K562 (cell line): Measurements from ENCODE around the gene SPX. TPM values are rescaled to one million over a fixed set of nuclear protein-coding genes. Genes with fewer than 3 reads are reported as not detected.
A peak's percentile ranks its signal among the peaks of the same experiment; 100 is the strongest.

ENCODE experiments used
- ATAC-seq: fragments of 200-7000 bp; cut with Tn5 transposase; 3 replicates; pipeline ENCODE4 v1.9.1; 2020; ENCODE audit warnings: moderate library complexity
- BruUV-seq: library from RNA; stranded (reverse); fragments of 400-500 nt; replicated peaks from 2 replicates; lab custom pipeline; 2021; lab: Mats Ljungman, UMichigan
- CTCF ChIA-PET: fragments of 300-600 bp; formaldehyde crosslinking; extraction: SDS; loops from one replicate; lab custom pipeline; 2021; ENCODE audit warnings: low intra/inter-chr PET ratio; lab: Yijun Ruan, JAX
- POLR2A ChIA-PET: fragments of 300-600, 350-650 bp; sonication (Branson Sonifier 250); formaldehyde crosslinking; extraction: SDS; loops from one replicate; lab custom pipeline; 2021; ENCODE audit warnings: antibody characterized with exemption, inconsistent platforms; lab: Yijun Ruan, JAX
- DNase-seq, 4 experiments: peaks; one replicate each; pipeline versions ENCODE4 v3.0.0 to v3.0.0-alpha.2; 2011 to 2018; ENCODE audit warnings: low spot score in 3 of 4, mixed read lengths in 3 of 4; ENCODE audit errors: extremely low read depth in 1 of 4
- FAIRE-seq: peaks from 2 replicates; lab custom pipeline; 2011; peaks lifted over from hg19 to GRCh38; lab: Jason Lieb, UNC
- H2AFZ ChIP-seq: 2 replicates; pipeline ENCODE4 v1.6.0; 2011; ENCODE audit warnings: low read depth, low read length, control low read depth, inconsistent platforms
- H3K27ac ChIP-seq: fragments of 200-600 bp; 3 replicates; pipeline ENCODE4 v1.8.0; 2011; ENCODE audit warnings: low read depth, mild to moderate bottlenecking, control low read depth, inconsistent platforms, low read length, moderate library complexity, mixed read lengths; ENCODE audit errors: extremely low read depth
- H3K27me3 ChIP-seq, 2 experiments: fragments of 300-600 bp in 1 of 2; 2 replicates in 1 of 2; 3 replicates in 1 of 2; pipeline versions ENCODE4 v1.6.0 to v1.8.0; 2011; ENCODE audit warnings: inconsistent platforms in 2 of 2, low read length in 2 of 2, mild to moderate bottlenecking in 1 of 2, mixed read lengths in 1 of 2, moderate library complexity in 1 of 2; ENCODE audit not compliant: control insufficient read depth in 2 of 2, insufficient read depth in 2 of 2
- H3K36me3 ChIP-seq: fragments of 300-600 bp; 3 replicates; pipeline ENCODE4 v1.8.0; 2011; ENCODE audit warnings: mild to moderate bottlenecking, low read length, inconsistent platforms; ENCODE audit not compliant: control insufficient read depth, insufficient read depth
- H3K4me1 ChIP-seq, 2 experiments: fragments of 200-600 bp in 1 of 2; replicated peaks in 1 of 2; 2 replicates in 1 of 2; 3 replicates in 1 of 2; pipeline versions ENCODE4 v1.5.1 to v1.8.0; 2011; ENCODE audit warnings: inconsistent platforms in 2 of 2, low read length in 2 of 2, mild to moderate bottlenecking in 1 of 2, mixed read lengths in 1 of 2, moderate library complexity in 1 of 2; ENCODE audit not compliant: control insufficient read depth in 2 of 2, insufficient read depth in 2 of 2
- H3K4me2 ChIP-seq: 2 replicates; pipeline ENCODE4 v1.6.1; 2011; ENCODE audit warnings: low read length, control low read depth, inconsistent platforms, mixed read lengths; ENCODE audit not compliant: insufficient read depth
- H3K4me3 ChIP-seq: fragments of 200-600 bp; sonication (generic), shearing (Covaris generic); 2 replicates; pipeline ENCODE4 v1.5.1; 2016; ENCODE audit warnings: control low read depth, inconsistent platforms
- H3K79me2 ChIP-seq: fragments of 200-600 bp; 3 replicates; pipeline ENCODE4 v1.8.0; 2011; ENCODE audit warnings: low read length, inconsistent platforms; ENCODE audit not compliant: control insufficient read depth, insufficient read depth
- H3K9ac ChIP-seq, 2 experiments: 2 replicates each; pipeline versions ENCODE4 v1.6.0 to v1.6.1; 2011; ENCODE audit warnings: low read depth in 2 of 2, low read length in 2 of 2, control low read depth in 1 of 2, inconsistent platforms in 1 of 2, mild to moderate bottlenecking in 1 of 2, mixed read lengths in 1 of 2; ENCODE audit not compliant: insufficient read depth in 1 of 2
- H3K9me1 ChIP-seq: one replicate; pipeline ENCODE4 v1.6.0; 2011; ENCODE audit warnings: inconsistent platforms, mild to moderate bottlenecking, low read length, moderate library complexity; ENCODE audit not compliant: control insufficient read depth, insufficient read depth
- H3K9me3 ChIP-seq: replicated peaks from 2 replicates; pipeline ENCODE4 v1.5.1; 2011; ENCODE audit warnings: low read depth, low read length, inconsistent platforms; ENCODE audit not compliant: control insufficient read depth, insufficient read depth
- H4K20me1 ChIP-seq: replicated peaks from 2 replicates; pipeline ENCODE4 v1.6.1; 2011; ENCODE audit warnings: low read length, inconsistent platforms, mixed read lengths; ENCODE audit not compliant: control insufficient read depth, insufficient read depth
- OTX1 ChIP-seq: fragments of 450-650 bp; formaldehyde crosslinking; IDR thresholded peaks from 2 replicates; pipeline ENCODE4 v1.4.0; 2022; ENCODE audit warnings: mild to moderate bottlenecking
- RBM25 ChIP-seq: fragments of 200-400 bp; formaldehyde crosslinking; IDR thresholded peaks from 2 replicates; pipeline ENCODE4 v1.6.1; 2018; ENCODE audit warnings: low read length, low read depth, moderate library complexity; ENCODE audit not compliant: severe bottlenecking
- ZEB2 ChIP-seq: fragments of 450-650 bp; IDR thresholded peaks from 2 replicates; pipeline ENCODE4 v1.6.1; 2016
- ZHX1 ChIP-seq: fragments of 150-350 bp; conservative IDR thresholded peaks from 2 replicates; pipeline ENCODE4 v1.6.1; 2014; ENCODE audit warnings: low read length
- ZNF449 ChIP-seq: fragments of 250-450 bp; sonication (Bioruptor Pico); IDR thresholded peaks from 2 replicates; pipeline ENCODE4 v1.8.0; 2022; ENCODE audit warnings: moderate library complexity, mild to moderate bottlenecking, inconsistent platforms
- ZZZ3 ChIP-seq: fragments of 450-650 bp; IDR thresholded peaks from 2 replicates; pipeline ENCODE4 v1.6.1; 2016; ENCODE audit warnings: antibody characterized with exemption, mild to moderate bottlenecking, moderate library complexity
- WGBS: fragments of 100-300 bp; shearing (Covaris generic); methylation state at CpG from one replicate; pipeline ENCODE4 v1.1.6; 2016; ENCODE audit warnings: low coverage, mixed read lengths; ENCODE audit not compliant: insufficient coverage; ENCODE audit errors: missing lambda C conversion rate; 5-methylcytosine and 5-hydroxymethylcytosine counted together
- in situ Hi-C: fragments of 300-500 bp; cut with MboI; formaldehyde crosslinking; loops from 4 replicates; pipeline ENCODE4 v1.15.0; 2018; ENCODE audit warnings: inconsistent platforms, mixed read lengths
- intact Hi-C: fragments of 100-400 bp; cut with micrococcal nuclease; formaldehyde crosslinking; loops from 2 replicates; pipeline ENCODE4 v1.14.2; 2022
- polyA plus RNA-seq, 8 experiments: library from polyadenylated mRNA; depleted of rRNA in 4 of 8; stranded (reverse) in 5 of 8; unstranded in 3 of 8; fragments of >200 nt; fragmentation: Nextera tagmentation in 2 of 8; fragmentation: Illumina TruSeq in 1 of 8; extraction: Ambion mirVana in 2 of 8; extraction: Trizol in 1 of 8; gene quantifications; 2 replicates each; pipeline versions ENCODE4 v1.2.1 to v1.2.3, GENCODE V29; 2011 to 2014; ENCODE audit warnings: inconsistent platforms in 1 of 8, missing spikeins in 1 of 8
- total RNA-seq, 7 experiments: library from RNA; depleted of rRNA in 6 of 7; stranded (reverse); fragments of >200 nt in 6 of 7; fragmentation: Illumina TruSeq in 2 of 7; extraction: Trizol in 2 of 7; gene quantifications; 2 replicates each; pipeline versions ENCODE4 v1.2.1 to v1.2.3, GENCODE V29; 2011 to 2021; ENCODE audit warnings: low replicate concordance in 1 of 7

The SPX gene
- total and polyA plus RNA-seq, 9 of the 15 experiments (the other 6 are each of a cell fraction or from before 2014, with no cell fraction given) = 0.06 to 0.40 (median 0.14) TPM

DNA sequence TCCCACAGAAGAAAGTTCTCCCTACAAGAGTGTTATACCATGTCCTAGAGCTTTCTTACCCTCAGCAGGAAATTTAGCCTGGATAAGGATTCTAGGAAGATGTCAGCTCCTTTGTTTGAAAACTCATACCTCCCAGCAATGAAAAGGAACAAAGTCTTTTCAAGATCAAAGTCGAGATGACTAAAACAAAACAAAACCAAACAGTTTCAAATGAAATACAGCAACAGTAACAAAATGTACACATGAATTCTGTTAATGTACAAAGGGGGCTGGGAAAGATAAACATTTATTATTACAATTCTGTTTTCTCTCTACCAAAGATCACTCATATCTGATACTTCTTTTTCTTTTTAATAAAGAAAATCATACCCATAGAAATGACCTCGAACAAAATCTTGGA, 36.8 kb downstream of the SPX start (continued):
- TF ChIP-seq ZHX1 (no peak), ZZZ3 (no peak)

GRCh38 chr12:21566223-21566906, 40.3 kb downstream of the SPX start:
- intact Hi-C loops = no loop called here
- Histone ChIP-seq H3K27me3 (no peaks in the 10 kb centered on the region), H3K79me2 (no peaks in the 10 kb centered on the region), H3K9ac (no peak overlapping the region), H3K9me3 (no peaks in the 10 kb centered on the region), H3K27ac (no peak overlapping the region), H3K4me1 (no peaks in the 10 kb centered on the region), H3K4me2 (no peak overlapping the region), H3K4me3 (no peak overlapping the region), H3K9me1 (no peaks in the 10 kb centered on the region), H3K36me3 (no peaks in the 10 kb centered on the region), H2AFZ (no peak overlapping the region), H4K20me1 (no peaks in the 10 kb centered on the region)
- no peak for FAIRE-seq
- no peak for ATAC-seq
- 2% methylated on average over 5 of the region's 5 CpGs for WGBS
- in situ Hi-C loops = no loop called here
- POLR2A ChIA-PET = no interaction called here
- no TSS peak for BruUV-seq
- TF ChIP-seq OTX1 (CRISPR knock-in tag) (no peak), ZNF449 (no peak), RBM25 (peak; percentile 52), ZEB2 (no peak)
- DNase-seq = no peak
- CTCF ChIA-PET = interaction anchor here (0.7 kb wide), 1 partner anchor 172 kb away, joined by 4 read pairs; no protein-coding TSS in a partner anchor
